ENCODE results near the gene MORN1.

The MORN1 gene

DNA sequence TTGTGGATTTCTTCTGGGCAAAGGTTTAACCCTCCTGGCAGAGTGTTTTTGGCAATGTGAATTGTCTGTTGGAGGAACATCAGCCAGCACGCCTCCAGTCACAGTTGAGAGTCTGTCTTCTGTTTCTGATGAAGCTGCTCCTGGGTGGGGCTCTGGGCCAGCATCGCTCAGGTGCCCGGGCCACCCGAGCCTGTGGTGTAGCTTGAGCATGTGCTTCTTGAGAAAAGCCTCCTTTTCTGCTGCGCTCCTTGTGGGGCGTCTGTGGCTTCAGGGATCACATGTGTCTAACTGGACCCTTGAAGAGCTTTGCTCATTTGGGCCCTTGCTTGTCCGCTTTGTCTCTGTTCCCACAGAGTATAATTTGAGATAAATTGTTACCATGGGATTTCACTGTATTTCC, 7.5 kb upstream of the MORN1 start:
- Histone ChIP-seq H4K20me1 (ENCODE audit: insufficient read depth, low read length) (no peaks in the 10 kb centered on the region), H3K79me2 (ENCODE audit: insufficient read depth, low read length) (peaks cover 4% of the 10 kb centered on the region), H3K27me3 (ENCODE audit: insufficient read depth, low read length) (no peaks in the 10 kb centered on the region)

GRCh38 chr1:2397007-2397679, 5.8 kb upstream of the MORN1 start:
- no peak overlapping the region for H3K9ac ChIP-seq (ENCODE audit: low read length)
- no peak for TF ChIP-seq EZH2 (IDR thresholded peaks at IDR 0.05; ENCODE audit: borderline replicate concordance, low read length)
- no peak for TF ChIP-seq CTCF (IDR thresholded peaks at IDR 0.05; ENCODE audit: low read length)
- H3K4me2 ChIP-seq (ENCODE audit: low read length): no peak overlapping the region
- peaks cover 20% of the 10 kb centered on the region for H3K4me1 ChIP-seq (ENCODE audit: insufficient read depth, low read length, severe bottlenecking)
- H3K27me3 ChIP-seq (ENCODE audit: insufficient read depth, low read length): no peaks in the 10 kb centered on the region
- H3F3A ChIP-seq (ENCODE audit: insufficient read depth, low read length): no peaks in the 10 kb centered on the region
- no peaks in the 10 kb centered on the region for H3K9me2 ChIP-seq (ENCODE audit: low read depth, low read length)
- no peaks in the 10 kb centered on the region for H4K20me1 ChIP-seq (ENCODE audit: insufficient read depth, low read length)
- no peak overlapping the region for H3K27ac ChIP-seq (ENCODE audit: low read depth, low read length, poor library complexity, severe bottlenecking)
- H3K9me3 ChIP-seq (ENCODE audit: low read length): no peaks in the 10 kb centered on the region
- no peak overlapping the region for H3K4me3 ChIP-seq (ENCODE audit: low read depth, low read length, poor library complexity, severe bottlenecking)
- peaks cover 86% of the 10 kb centered on the region for H3K36me3 ChIP-seq (ENCODE audit: insufficient read depth, low read length)
- no peak overlapping the region for H2AFZ ChIP-seq (ENCODE audit: low read length)
- H3K79me2 ChIP-seq (ENCODE audit: insufficient read depth, low read length): peaks cover 21% of the 10 kb centered on the region

More for the DNA sequence above, 7.5 kb upstream of the MORN1 start:
- Histone ChIP-seq H3K9me3 (ENCODE audit: low read length) (no peaks in the 10 kb centered on the region), H3K36me3 (ENCODE audit: insufficient read depth, low read length) (peaks cover 91% of the 10 kb centered on the region), H3K4me2 (ENCODE audit: low read length) (no peak overlapping the region), H3K4me1 (ENCODE audit: insufficient read depth, low read length, severe bottlenecking) (peaks cover 4% of the 10 kb centered on the region), H3K9me2 (ENCODE audit: low read depth, low read length) (no peaks in the 10 kb centered on the region), H2AFZ (ENCODE audit: low read length) (no peak overlapping the region), H3K27ac (ENCODE audit: low read depth, low read length, poor library complexity, severe bottlenecking) (no peak overlapping the region), H3K9ac (ENCODE audit: low read length) (no peak overlapping the region), H3F3A (ENCODE audit: insufficient read depth, low read length) (no peaks in the 10 kb centered on the region), H3K4me3 (ENCODE audit: low read depth, low read length, poor library complexity, severe bottlenecking) (no peak overlapping the region)
- TF ChIP-seq CTCF (IDR thresholded peaks at IDR 0.05; ENCODE audit: low read length) (no peak), EZH2 (IDR thresholded peaks at IDR 0.05; ENCODE audit: borderline replicate concordance, low read length) (no peak)

DNA sequence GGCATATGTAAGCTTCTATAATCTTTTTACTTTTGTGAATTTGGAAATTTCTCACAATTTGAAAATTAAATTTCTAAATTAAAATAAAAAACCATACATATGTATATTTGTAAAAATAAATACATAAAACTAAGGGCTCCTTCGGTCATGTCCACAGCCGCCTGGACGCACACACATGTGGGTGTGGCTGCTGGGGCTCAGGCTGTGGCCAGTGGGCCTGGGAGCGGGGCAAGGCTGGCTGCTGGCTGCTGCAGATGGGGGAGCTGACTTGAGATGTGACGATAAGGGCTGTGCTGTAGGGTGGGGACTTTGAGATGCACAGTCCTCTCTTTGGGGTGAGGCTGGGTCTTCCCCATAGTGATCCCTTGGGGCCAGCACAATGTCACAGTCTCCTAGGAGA, 5.1 kb upstream of the MORN1 start:
- Histone ChIP-seq H3K36me3 (ENCODE audit: insufficient read depth, low read length) (peaks cover 80% of the 10 kb centered on the region), H4K20me1 (ENCODE audit: insufficient read depth, low read length) (no peaks in the 10 kb centered on the region)

More for the DNA sequence above, 5.1 kb upstream of the MORN1 start:
- Histone ChIP-seq H3K9ac (ENCODE audit: low read length) (no peak overlapping the region), H3K4me1 (ENCODE audit: insufficient read depth, low read length, severe bottlenecking) (peaks cover 20% of the 10 kb centered on the region), H3K27ac (ENCODE audit: low read depth, low read length, poor library complexity, severe bottlenecking) (no peak overlapping the region), H3K4me3 (ENCODE audit: low read depth, low read length, poor library complexity, severe bottlenecking) (no peak overlapping the region), H3F3A (ENCODE audit: insufficient read depth, low read length) (no peaks in the 10 kb centered on the region), H3K4me2 (ENCODE audit: low read length) (no peak overlapping the region), H3K9me3 (ENCODE audit: low read length) (no peaks in the 10 kb centered on the region), H3K79me2 (ENCODE audit: insufficient read depth, low read length) (peaks cover 22% of the 10 kb centered on the region), H3K9me2 (ENCODE audit: low read depth, low read length) (no peaks in the 10 kb centered on the region), H2AFZ (ENCODE audit: low read length) (no peak overlapping the region), H3K27me3 (ENCODE audit: insufficient read depth, low read length) (no peaks in the 10 kb centered on the region)
- TF ChIP-seq EZH2 (IDR thresholded peaks at IDR 0.05; ENCODE audit: borderline replicate concordance, low read length) (no peak), CTCF (IDR thresholded peaks at IDR 0.05; ENCODE audit: low read length) (no peak)

All from OCI-LY1 (cell line).